ENCODE data around the gene CAV3. TPM values are rescaled to one million over a fixed set of nuclear protein-coding genes. Genes with fewer than 3 reads are reported as not detected.

The CAV3 gene
- total and polyA plus RNA-seq, 8 donors = 0.08 to 0.73 TPM; not detected in 6

GRCh38 chr3:8793242-8793641, 59.6 kb downstream of the CAV3 start:
- H3K9me3 ChIP-seq = peaks cover 0 to 16% (median 7%) of the 10 kb centered on the region in 4 donors
- H3K36me3 ChIP-seq = no peaks in the 10 kb centered on the region
- TF ChIP-seq EP300 (IDR thresholded peaks at IDR 0.05) = no peak
- no peak for TF ChIP-seq POLR2AphosphoS5 (IDR thresholded peaks at IDR 0.05)
- no peak for TF ChIP-seq POLR2A (IDR thresholded peaks at IDR 0.05)
- TF ChIP-seq CTCF (IDR thresholded peaks at IDR 0.05) = no peak
- DNase-seq = no peak
- no peaks in the 10 kb centered on the region for H3K27me3 ChIP-seq
- H3K27ac ChIP-seq = no peak overlapping the region
- H3K4me3 ChIP-seq = no peak overlapping the region
- H3K4me1 ChIP-seq = no peaks in the 10 kb centered on the region
- WGBS, 5 donors = 82 to 91% (median 87%) methylated on average over 7 of the region's 7 CpGs
- intact Hi-C loops (cut with DNase I; ENCODE audit: low total_unique reads) = no loop called here

- WGBS, 5 donors = 82 to 89% (median 85%) methylated on average over 3 of the region's 3 CpGs
- Histone ChIP-seq H3K9me3 (peaks cover 0 to 8% (median 5%) of the 10 kb centered on the region in 4 donors), H3K4me3 (no peak overlapping the region), H3K27me3 (no peaks in the 10 kb centered on the region), H3K36me3 (no peaks in the 10 kb centered on the region), H3K27ac (no peak overlapping the region), H3K4me1 (no peaks in the 10 kb centered on the region)
- TF ChIP-seq POLR2AphosphoS5 (IDR thresholded peaks at IDR 0.05) (no peak), EP300 (IDR thresholded peaks at IDR 0.05) (no peak), POLR2A (IDR thresholded peaks at IDR 0.05) (no peak), CTCF (IDR thresholded peaks at IDR 0.05) (no peak)
- intact Hi-C loops (cut with DNase I; ENCODE audit: low total_unique reads) = no loop called here
- DNase-seq = no peak
Observed at GRCh38 chr3:8794247-8794646, 60.6 kb downstream of the CAV3 start.

Other genes starting within 250 kb of the CAV3 start
- 10 to 100 TPM in 3 of 5 donors, under 1 TPM in 2; 0.58 to 42.3 (median 17.4) TPM for gene LMCD1, start 232.0 kb upstream of the CAV3 start, total RNA-seq
- 10 to 100 TPM; 21.0 to 60.2 (median 45.5) TPM for gene LMCD1, start 232.0 kb upstream of the CAV3 start, polyA plus RNA-seq
- gene SSUH2, start 89.0 kb upstream of the CAV3 start, total RNA-seq = 1 to 10 TPM in 2 of 5 donors, under 1 TPM in 1, not detected in 2; 0.43 to 1.8 (median 1.4) TPM
- gene SSUH2, start 89.0 kb upstream of the CAV3 start, polyA plus RNA-seq = 1 to 10 TPM in 1 of 3 donors, under 1 TPM in 2; 0.35 to 6.3 (median 0.56) TPM
- under 1 TPM in 1 of 5 donors, not detected in 4; 0.73 TPM for gene OXTR, start 35.8 kb downstream of the CAV3 start, total RNA-seq
- 1 to 10 TPM in 1 of 3 donors, not detected in 2; 1.1 TPM for gene OXTR, start 35.8 kb downstream of the CAV3 start, polyA plus RNA-seq
- gene RAD18, start 229.7 kb downstream of the CAV3 start, total RNA-seq = 10 to 100 TPM in 2 of 5 donors, 1 to 10 TPM in 3; 1.4 to 87.9 (median 9.0) TPM
- 1 to 10 TPM; 2.1 to 4.6 (median 2.2) TPM for gene RAD18, start 229.7 kb downstream of the CAV3 start, polyA plus RNA-seq

Data from stomach (tissue), 9 donors.